Left renal pelvis (tissue), 4 donors: ENCODE measurements around the gene ACTL10. TPM values are rescaled to one million over a fixed set of nuclear protein-coding genes. Genes with fewer than 3 reads are reported as not detected.
"Not testable (repeated sequence)": the region's sequence is repeated elsewhere in the genome, so short reads cannot be mapped to it uniquely, and the experiment has no call there.

Experiments
- DNase-seq, 4 donors: peaks; one replicate each; pipeline ENCODE4 v3.0.0-alpha.2; 2013; ENCODE audit warnings: low read depth in 4 of 4, low spot score in 3 of 4
- polyA plus RNA-seq, 4 donors: library from polyadenylated mRNA; unstranded; fragments of 120-200 nt; gene quantifications; one replicate each; pipeline ENCODE4 v1.2.1, GENCODE V29; 2013; ENCODE audit not compliant: insufficient read length in 4 of 4

The ACTL10 gene
- polyA plus RNA-seq, result under 1 TPM; 0.26 to 0.79 (median 0.49) TPM

DNA sequence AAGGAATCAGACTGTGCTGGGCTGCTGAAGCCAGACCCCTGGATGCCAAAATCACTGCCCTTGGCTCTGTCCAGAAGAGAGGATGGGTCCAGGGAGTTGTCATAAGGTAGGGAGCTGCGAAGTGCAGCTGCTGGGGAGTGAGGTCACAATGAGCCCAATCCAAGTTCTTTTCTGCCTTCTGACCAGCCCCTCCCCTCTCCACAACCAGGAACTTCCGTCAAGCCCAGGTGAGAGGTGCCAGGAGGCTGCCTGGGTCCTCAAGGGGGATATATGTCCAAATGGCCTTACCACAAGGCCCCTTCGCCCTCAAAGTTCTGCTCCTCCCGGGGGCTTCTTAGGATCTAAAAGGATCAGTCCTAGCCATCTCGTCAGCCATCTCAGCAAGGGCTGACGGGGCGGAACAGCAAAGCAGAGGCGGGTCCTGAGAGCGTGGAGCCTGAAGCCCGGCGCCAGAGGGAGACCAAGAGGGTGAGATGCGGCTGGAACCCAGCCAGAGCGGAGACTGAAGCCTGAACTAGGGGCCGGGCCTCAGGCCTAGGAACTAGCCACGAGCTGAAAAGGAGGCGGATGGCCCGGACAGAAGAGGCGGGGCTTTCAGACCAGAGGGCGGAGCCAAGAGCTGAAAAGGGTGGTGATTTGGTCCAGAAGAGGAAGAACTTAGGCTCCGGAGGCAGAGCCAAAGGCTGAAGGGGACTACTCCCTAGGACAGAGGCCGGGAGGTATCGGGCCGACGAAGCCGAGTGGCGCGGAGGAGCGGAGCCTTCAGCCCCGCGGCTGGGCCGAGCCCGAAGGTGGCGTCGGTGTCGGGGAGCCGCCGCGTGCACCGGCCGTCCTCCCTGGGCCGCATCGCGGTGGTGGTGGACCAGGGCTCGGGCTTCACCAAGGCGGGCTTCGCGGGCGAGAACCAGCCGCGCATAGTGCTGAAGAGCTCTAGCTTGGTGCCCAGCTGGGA, at the start of gene ACTL10:
TSS of gene ACTL10 (plus strand) at position 651 of the 952 bp plus-strand sequence. CDS start 555 bp downstream, outside the sequence.
- peak; percentile 89 to 92 (median 90) for DNase-seq

DNA sequence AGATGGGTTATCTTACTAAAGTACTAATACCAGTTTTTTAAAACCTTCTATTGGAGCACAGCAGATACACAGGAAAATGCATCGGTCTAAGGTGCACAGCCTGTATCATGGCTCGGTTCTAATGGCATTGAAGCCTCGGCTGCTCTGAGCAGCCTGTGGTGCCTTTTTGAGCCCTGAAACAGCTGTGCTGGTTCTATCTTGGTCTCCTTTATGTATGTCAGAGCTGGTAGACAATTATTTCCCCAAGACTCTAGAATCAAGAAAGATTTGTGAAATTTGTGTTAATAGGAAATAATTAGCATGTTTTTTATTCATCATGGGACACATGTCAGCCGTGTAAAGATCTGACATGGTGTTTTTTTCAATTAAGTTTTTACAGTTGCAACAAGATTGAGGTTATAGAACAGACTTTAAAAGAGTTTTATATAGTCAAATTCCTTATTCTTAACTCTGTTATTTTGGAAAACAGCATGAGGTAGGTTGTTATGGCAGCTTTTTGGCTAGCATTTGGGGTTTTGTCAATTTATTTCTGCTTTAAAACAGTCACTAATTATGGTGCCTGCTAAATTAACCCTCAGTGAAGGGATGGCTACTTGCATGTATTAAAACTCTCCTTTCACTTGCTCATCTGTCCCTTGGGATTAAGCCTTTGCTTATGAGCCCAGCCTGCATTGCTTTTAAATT, 44.9 kb upstream of the ACTL10 start:
- no peak for DNase-seq

DNA sequence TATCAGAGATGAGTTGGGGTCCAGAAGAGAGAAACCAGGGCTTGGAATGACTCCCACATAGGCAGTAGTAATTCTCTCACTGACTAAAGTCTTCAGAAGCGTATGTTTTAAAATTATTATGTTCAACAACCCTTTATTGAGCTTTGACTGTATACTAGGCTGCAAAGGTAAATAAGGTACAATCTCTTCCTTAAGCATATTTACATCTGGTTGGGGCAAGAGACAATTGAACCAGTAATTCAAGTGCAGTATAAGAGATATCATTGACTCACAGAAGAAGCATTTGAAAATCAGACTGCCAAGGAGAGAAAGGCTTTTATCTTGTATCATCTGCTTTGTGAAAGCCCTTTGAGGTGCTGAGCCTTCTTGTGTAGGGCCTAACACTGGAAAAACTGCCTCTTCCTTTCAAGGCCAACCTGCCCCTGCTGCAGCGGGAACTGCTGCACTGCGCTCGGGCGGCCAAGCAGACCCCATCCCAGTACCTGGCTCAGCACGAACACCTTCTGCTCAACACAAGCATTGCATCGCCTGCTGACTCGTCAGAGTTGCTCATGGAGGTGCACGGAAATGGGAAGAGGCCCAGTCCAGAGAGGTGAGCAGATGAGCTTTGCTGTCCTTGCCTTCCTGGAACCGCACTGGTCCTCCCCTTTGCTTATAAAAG, 43.9 kb upstream of the ACTL10 start:
- DNase-seq, result no peak

DNA sequence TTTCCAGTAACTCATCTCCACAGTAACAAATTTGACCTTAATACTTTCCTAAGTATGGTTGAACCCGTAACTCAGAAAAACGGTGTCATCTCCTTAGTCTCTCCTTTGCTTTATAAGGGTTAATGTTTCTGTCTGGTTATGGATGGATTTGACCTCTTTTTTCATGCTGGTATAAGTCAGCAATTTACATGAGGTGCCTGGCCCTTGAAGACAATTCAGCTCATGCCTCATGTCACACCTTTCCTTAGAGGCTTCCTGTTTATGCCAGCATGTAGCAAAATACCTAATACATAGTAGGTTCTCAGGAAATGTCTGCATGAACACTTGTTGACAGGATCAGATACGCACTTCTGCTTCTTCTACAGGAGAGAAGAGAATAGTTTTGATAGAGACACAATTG, 42.3 kb upstream of the ACTL10 start:
- no peak for DNase-seq

DNA sequence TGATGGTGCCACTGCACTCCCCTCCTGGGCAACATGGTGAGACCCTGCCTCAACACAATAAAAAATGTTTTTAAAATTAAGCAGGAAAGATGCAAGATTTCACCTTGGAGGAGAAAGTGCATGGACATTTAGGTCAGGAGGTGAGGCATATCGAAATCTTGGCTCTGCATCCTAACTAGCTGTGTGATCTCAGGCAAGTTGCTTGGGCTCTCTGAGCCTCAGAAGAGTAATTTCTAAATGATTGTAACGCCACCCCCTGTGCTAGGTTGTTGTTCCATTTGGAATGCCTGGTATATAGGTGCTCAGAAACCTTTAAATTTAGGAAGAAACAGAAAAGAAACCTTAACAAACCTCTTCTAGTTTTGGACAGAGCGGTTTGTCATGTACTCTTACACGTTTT, 40.6 kb upstream of the ACTL10 start:
- no peak for DNase-seq

DNA sequence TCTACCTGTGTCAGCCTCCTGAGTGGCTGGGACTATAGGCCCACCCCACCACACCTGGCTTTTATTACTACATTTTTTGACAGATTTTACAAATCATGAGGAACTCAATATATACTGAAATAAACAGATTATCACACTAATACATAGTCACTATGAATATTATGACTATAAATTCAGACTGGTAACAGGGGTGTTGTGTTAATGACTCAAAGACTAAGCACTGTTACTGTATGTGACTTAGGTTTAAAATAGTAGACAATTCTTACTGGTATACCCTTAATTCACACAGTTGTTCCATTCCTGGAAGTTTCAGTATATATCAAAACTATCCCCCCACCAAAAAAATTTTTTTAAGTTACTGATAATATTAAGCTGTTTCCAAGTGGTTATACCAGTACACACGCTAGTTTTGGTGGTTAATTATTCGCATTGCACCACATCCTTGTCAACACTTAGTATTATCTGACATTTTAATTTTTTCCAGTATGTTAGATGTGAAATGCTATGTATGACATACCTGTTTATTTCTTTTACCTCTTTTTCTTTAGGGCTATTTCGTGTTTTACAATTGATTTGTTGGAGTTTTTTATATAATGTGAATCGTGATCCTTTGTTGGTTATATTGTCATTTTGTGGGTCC, 39.0 kb upstream of the ACTL10 start:
- no peak for DNase-seq

DNA sequence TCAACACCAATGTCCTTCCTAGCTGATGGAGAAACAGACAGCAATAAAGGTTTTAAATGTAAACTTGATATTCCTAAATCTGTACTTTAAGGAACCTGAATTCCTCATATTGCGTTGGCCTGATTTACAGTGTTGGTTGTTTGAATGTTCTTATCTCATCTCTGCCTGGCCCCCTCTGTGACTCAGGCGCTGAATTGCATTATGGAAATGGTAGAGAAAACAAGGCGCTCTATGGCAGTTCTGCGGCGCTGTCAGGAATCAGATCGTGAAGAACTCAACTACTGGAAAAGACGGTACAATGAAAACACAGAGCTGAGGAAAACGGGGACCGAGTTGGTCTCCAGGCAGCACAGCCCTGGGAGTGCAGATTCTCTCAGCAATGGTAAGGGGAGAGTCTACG, 37.2 kb upstream of the ACTL10 start:
- no peak for DNase-seq

DNA sequence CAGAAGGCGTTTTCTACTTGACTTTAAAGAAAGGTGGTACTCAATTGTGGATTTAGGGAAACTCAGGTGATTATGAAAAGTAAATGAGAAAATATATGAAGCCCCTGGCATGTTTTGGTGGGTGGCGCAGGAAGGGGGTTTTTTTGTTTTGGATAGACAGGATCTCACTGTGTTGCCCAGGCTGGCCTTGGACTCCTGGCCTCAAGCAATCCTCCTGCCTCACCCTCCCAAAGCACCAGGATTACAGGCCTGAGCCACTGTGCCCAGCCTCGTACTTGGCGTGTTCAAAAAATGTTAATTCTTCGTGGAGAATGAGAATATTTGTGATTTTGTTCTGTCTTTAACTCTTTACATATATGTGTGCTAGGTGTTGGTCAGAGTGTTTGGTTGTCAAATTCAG, 36.8 kb upstream of the ACTL10 start:
- no peak for DNase-seq

DNA sequence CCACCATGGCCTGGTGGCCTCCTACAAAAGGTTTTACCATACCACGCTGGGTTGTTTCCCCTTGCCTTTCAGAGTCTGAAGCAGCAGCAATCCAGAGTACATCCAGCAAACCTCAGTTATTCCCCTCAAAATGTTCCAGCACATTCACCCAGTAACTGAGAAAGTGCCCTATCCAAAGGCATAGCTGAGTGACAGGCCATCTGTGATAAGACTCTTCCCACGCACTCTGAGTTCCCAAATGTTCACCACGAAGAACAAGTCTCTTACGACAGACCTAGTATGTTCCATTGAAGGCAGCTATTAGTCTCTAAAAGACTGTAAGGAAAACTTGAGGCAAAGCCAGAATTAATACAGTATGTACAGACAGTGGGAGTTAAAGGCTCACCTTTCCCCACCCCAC, 36.2 kb upstream of the ACTL10 start:
- no peak for DNase-seq

DNA sequence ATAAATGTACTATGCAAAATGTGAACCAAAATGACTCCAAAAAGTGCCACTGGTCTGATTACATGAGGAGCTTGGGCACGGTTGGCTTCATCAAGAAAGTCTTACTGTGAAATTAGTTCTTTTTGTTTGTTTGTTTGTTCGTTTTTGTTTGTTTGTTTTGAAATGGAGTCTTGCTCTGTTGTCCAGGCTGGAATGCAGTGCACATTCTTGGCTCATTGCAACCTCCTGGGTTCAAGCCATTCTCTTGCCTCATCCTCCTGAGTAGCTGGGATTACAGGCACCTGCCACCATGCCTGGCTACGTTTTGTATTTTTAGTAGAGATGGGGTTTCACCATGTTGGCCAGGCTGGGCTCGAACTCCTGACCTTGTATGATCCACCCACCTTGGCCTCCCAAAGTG, 34.8 kb upstream of the ACTL10 start:
- DNase-seq, result not testable (repeated sequence)

DNA sequence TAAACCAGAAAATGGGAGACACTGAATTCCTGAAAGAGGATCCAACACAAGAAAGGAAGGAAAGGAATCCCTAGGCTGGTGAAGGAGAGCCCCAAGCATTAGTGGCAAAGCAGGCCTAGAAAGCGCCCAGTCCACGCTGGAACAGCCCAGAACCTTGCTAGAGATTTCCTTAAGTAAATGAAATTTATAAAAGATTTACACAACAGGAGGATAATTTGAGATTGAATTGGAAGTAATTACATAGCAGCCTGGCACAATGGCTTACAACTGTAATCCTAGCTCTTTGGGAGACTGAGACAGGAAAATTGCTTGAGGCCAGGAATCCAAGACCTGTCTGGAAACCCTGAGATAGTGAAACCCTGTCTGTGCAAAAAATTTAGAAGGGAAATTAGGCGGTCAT, 31.4 kb upstream of the ACTL10 start:
- DNase-seq, result no peak

DNA sequence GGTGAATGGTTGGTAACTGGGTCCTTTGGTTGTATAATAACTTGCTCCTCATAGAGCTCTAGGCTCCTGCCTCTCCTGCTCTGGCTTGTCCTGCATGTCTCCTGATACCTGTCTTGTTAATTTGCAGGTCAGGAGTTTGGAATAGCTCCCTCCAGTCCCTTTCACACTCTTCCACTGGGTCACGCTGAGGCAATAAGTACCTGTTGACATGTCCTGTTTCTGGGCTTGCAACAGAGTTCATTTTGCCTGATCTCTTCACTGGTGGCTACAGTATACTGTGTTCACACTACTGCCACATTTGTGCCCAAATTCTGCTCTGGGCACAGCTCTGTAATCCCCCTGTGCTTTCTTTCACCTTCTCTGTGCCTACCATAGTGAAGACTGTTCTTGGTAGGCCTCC, 30.0 kb upstream of the ACTL10 start:
- no peak for DNase-seq

DNA sequence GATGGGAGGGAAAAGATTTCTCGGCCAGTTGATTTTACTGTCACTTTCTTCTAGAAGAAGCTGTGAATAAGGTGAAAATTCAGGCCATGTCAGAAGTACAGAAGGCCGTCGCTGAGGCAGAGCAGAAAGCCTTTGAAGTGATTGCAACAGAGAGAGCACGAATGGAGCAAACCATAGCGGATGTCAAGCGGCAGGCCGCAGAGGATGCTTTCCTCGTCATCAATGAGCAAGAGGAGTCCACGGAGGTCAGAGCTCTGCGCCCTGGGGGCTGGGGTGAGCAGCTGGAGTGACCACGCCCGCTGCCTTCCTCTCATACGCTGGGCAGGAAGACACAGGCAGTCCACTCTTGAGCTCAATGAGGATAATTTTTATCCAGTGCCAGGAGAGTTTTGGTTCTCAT, 26.5 kb upstream of the ACTL10 start:
- no peak for DNase-seq

DNA sequence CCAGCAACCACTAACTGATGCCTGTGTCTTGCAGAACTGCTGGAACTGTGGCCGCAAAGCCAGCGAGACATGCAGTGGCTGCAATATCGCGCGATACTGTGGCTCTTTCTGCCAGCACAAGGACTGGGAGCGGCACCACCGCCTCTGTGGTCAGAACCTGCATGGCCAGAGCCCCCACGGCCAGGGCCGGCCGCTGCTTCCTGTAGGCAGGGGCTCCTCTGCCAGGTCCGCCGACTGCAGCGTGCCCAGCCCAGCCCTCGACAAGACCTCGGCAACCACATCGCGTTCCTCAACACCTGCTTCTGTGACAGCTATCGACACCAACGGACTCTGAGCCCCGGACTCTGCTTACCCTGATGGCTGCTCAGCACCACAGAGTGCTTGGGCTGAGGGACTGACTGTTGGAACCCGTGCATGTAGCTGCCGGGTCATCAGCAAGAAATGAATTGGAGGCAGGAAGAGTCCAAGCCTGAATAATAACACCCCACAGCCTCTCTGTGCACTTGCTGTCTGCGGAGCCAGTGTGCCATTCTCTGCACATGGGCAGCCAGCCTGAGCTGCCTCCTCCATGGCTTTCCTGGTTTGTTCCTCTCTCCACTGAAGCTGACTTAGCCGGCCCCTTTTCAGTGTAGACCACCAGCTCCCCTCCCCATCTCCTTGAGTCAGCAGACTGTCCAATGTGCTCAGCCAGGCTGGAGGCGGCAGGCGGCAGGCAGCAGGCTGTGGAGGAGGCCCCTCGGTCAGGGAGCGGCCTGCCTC, 22.3 kb upstream of the ACTL10 start:
- DNase-seq, result no peak

DNA sequence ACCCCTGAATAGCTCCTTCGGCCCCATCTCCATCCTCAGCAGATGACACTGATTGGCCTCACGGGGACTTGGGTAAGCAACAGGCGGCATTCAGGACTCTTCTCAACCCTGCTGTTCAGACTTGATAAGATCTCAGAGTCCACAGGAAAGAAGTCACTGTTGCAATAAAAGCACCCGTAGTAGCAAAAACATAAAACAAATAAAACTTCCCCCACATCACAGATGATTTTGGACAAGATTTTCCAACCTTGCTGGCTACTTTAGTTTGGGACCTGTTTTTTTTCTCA, 21.7 kb upstream of the ACTL10 start:
- no peak for DNase-seq

DNA sequence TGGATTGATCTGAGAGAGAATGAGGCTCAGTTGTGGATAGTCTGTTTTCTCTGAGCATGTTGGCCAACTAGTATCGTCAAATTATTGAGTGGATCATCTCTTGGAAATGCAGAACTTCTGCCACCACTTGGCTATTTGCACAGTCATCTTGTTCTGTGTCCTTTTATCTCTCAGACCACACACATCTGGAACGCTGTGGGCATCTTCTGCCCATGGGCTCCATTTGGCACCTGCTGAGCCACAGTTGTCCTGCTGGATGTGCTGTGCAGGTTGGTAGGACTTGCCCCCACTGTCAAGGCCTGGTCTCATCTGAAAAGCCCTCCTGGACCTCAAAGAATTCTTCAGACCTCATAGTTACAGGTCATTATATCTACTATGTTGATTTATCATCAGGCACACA, 21.3 kb upstream of the ACTL10 start:
- DNase-seq, result no peak

DNA sequence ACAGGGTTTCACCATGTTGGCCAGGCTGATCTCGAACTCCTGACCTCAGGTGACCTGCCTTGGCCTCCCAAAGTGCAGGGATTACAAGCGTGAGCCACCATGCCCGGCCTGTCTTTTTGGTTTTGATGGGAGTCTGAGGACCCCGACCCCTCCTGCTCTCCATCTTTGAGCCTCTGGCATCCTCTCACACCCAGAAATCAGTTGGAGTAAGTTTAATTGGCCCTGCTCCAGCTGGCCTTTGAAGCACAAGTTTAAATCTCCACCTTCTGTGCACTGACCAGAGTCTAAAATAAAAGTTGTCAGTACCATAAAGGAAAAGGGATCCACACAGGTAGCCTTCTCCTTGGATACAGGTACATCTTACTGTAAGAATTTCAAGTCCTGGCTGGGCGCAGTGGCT, 20.6 kb upstream of the ACTL10 start:
- no peak for DNase-seq

DNA sequence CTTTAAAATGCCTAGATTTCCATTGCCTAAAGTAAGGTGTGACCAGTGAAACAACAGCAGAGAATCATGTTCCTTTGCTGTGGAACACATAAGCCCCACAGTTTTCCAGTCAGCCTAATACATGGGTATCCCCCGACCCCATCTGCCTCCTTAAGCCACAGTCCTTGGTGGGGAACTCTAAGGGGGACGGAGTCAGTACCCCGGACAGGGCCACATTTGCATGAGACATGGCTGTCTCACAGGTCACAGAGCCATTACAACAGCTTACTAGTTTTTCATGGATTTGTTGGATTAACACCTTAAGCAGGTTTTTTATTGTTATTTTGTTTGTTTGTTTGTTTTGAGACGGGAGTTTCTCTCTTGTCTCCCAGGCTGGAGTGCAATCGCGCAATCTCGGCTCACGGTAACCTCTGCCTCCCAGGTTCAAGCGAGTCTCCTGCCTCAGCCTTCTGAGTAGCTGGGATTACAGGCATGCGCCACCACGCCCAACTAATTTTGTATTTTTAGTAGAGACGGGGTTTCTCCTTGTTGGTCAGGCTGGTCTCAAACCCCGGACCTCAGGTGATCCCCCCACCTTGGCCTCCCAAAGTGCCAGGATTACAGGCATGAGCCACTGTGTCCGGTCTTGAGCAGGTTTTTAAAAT, 19.7 kb upstream of the ACTL10 start:
- DNase-seq, result not testable (repeated sequence)

DNA sequence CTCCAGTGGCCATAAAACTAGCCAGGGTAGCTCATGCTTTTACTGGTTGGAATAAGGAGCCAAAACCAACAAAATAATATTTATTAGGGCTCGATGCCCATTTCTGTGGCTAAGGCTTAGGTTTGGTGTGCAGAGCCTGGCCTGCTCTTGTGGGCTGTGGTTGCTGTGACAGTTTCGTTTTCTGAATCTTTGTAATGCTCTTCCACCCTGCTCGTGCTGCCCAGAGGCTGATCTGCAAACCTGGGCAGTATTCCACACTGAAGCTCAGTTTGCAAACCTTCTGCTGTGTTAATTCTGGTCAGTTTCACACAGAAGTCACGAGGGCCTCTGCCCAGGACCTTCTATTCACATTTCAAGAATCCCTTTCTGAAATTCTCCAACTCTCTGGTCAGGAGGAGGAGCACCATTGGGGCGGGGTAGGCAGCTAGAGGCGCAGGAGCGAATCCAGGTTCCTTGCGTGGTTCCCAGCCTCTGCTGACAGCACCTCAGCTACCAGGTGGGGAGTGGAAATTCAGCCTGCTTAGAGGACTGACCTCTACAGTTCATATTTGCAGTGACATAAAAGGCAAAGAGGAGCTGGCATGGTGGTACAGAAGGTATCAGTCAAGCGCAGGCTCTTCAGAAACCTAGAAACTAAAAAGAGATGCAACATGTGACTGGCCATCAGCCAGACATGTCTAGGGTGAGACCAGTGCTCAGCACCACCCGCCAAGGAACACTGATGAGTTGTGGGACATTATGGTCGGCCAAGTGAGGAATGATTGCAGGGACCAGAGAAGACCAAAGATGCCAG, 18.9 kb upstream of the ACTL10 start:
- DNase-seq, result no peak
